Dendritic cell treated with granulocyte-macrophage colony-stimulating factor and Interleukin-4, amounts not matched to agents 40 ng/mL and 50 ng/mL, for 4 days (primary cell): ENCODE results near the gene RAPGEF1.
"Not testable (repeated sequence)": the region's sequence is repeated elsewhere in the genome, so short reads cannot be mapped to it uniquely, and the experiment has no call there.

ENCODE experiments used
- H3K27ac Mint-ChIP-seq: one replicate; pipeline ENCODE4 v1.8.0; 2022; ENCODE audit warnings: mild to moderate bottlenecking, mixed read lengths
- H3K27me3 Mint-ChIP-seq: one replicate; pipeline ENCODE4 v1.8.0; 2022; ENCODE audit warnings: mild to moderate bottlenecking, mixed read lengths
- H3K36me3 Mint-ChIP-seq: one replicate; pipeline ENCODE4 v1.8.0; 2022; ENCODE audit warnings: low read depth, mixed read lengths
- H3K4me1 Mint-ChIP-seq: one replicate; pipeline ENCODE4 v1.8.0; 2022; ENCODE audit warnings: low read depth, mixed read lengths
- H3K4me3 Mint-ChIP-seq: one replicate; pipeline ENCODE4 v1.8.0; 2022; ENCODE audit warnings: mild to moderate bottlenecking, moderate library complexity, mixed read lengths
- H3K9me3 Mint-ChIP-seq: one replicate; pipeline ENCODE4 v1.8.0; 2022; ENCODE audit warnings: mixed read lengths
- intact Hi-C: fragments of 100-400 bp; cut with micrococcal nuclease; formaldehyde crosslinking; loops from one replicate; pipeline ENCODE4 v1.15.0; 2022

RAPGEF1 gene

DNA sequence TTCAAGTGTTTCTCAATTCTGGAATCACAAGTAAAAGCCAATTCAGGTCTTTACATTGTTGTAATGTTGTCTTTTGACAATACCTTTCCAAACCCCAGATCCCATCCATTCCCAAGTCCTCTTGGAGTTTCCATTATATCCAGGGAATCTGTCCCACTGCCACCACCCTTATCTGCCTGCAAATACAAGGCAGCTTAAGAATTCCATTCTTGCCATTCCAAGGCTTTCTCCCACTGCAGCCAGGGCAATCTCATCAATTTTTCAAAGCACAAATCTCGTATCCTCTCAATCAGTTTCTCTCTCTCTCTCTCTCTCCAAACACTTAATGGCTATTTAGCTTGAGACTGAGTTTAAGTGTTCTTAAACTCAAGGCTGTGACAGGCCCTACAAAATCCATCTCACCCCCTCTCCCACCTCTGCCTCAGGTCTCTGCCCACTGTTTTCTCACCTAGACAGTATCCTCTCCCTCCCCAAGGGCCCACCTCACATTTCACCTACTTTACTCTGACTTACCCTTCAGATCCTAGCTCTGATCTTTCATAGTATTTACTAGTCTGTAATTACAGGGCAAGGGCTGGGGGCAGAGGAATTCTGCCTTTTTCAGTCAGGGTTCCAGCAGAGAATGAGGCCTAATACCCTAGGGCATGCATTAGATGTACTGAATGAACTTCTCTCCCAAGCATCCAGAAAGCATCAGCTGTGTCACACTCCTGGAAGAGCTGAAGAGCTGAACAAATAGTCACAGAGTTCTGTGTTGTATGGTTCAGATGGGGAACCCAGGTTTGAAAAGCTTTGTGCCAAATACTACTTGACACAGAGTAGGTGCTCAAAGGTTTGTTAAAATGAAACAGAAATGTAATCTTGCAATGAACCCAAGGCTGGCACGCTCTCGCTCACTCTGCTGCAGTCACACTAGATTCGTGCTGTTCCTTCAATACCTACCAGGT, 46.0 kb downstream of the RAPGEF1 start:
- Mint-ChIP-seq H3K36me3 (peaks cover 34% of the 10 kb centered on the region), H3K27ac (peak overlapping the region; percentile 17), H3K9me3 (no peaks in the 10 kb centered on the region), H3K27me3 (no peaks in the 10 kb centered on the region), H3K4me1 (peaks cover 87% of the 10 kb centered on the region), H3K4me3 (no peak overlapping the region)
- intact Hi-C loops, result no loop called here

- Mint-ChIP-seq H3K27me3 (no peaks in the 10 kb centered on the region), H3K4me1 (peaks cover 86% of the 10 kb centered on the region), H3K27ac (peak overlapping the region; percentile 17), H3K9me3 (no peaks in the 10 kb centered on the region), H3K36me3 (peaks cover 36% of the 10 kb centered on the region), H3K4me3 (no peak overlapping the region)
- intact Hi-C loops, result no loop called here
Measured at GRCh38 chr9:131692612-131693562, 47.0 kb downstream of the RAPGEF1 start.

DNA sequence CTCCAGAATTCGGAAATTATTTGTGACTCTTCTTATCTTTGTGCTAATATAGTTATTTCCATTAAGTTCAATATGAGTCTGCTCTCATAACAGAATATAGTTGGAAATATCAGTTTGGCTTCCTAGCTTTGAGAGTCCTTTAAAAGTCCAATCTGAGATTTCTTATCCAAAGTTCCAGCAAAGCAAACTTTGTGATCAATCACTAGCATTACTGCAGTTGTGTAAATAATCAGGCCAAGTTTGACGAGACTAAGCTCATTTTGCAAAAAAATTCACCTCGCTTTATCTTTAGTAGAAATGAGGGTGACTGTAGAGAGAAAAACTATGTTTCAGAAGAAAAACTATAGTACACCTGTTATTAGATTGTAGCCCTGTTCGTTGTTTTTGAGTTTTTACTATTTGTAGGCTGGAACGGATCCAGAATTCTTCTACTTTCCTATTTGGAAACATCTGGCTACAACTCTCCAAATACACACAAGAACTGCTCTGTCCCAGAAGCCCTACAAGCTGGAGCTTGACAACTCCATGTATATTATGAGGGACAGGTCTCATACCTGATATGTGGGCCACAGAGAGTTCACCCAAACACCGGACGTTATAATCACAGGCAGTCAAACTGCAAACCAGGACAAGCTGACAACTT, 47.8 kb downstream of the RAPGEF1 start:
- H3K9me3 Mint-ChIP-seq, result no peaks in the 10 kb centered on the region
- intact Hi-C loops, result no loop called here
- peaks cover 86% of the 10 kb centered on the region for H3K4me1 Mint-ChIP-seq
- H3K36me3 Mint-ChIP-seq, result peaks cover 36% of the 10 kb centered on the region
- no peak overlapping the region for H3K4me3 Mint-ChIP-seq
- no peak overlapping the region for H3K27ac Mint-ChIP-seq
- H3K27me3 Mint-ChIP-seq, result no peaks in the 10 kb centered on the region

GRCh38 chr9:131690941-131691573, 48.8 kb downstream of the RAPGEF1 start:
- no peak overlapping the region for H3K4me3 Mint-ChIP-seq
- no peaks in the 10 kb centered on the region for H3K9me3 Mint-ChIP-seq
- H3K27me3 Mint-ChIP-seq, result no peaks in the 10 kb centered on the region
- intact Hi-C loops, result no loop called here
- peaks cover 84% of the 10 kb centered on the region for H3K4me1 Mint-ChIP-seq
- peaks cover 42% of the 10 kb centered on the region for H3K36me3 Mint-ChIP-seq
- H3K27ac Mint-ChIP-seq, result peak overlapping the region; percentile 17

- peak overlapping the region; percentile 70 for H3K27ac Mint-ChIP-seq
- peaks cover 84% of the 10 kb centered on the region for H3K4me1 Mint-ChIP-seq
- peaks cover 42% of the 10 kb centered on the region for H3K36me3 Mint-ChIP-seq
- H3K4me3 Mint-ChIP-seq, result no peak overlapping the region
- no peaks in the 10 kb centered on the region for H3K9me3 Mint-ChIP-seq
- intact Hi-C loops, result no loop called here
- H3K27me3 Mint-ChIP-seq, result no peaks in the 10 kb centered on the region
Measured at GRCh38 chr9:131690462-131690861, 49.4 kb downstream of the RAPGEF1 start.

- H3K9me3 Mint-ChIP-seq, result no peaks in the 10 kb centered on the region
- H3K36me3 Mint-ChIP-seq, result peaks cover 41% of the 10 kb centered on the region
- intact Hi-C loops, result no loop called here
- no peak overlapping the region for H3K4me3 Mint-ChIP-seq
- H3K27ac Mint-ChIP-seq, result peak overlapping the region; percentile 59
- H3K27me3 Mint-ChIP-seq, result no peaks in the 10 kb centered on the region
- peaks cover 74% of the 10 kb centered on the region for H3K4me1 Mint-ChIP-seq
Measured at GRCh38 chr9:131688377-131688776, 51.5 kb downstream of the RAPGEF1 start.

- intact Hi-C loops, result no loop called here
- Mint-ChIP-seq H3K36me3 (peaks cover 55% of the 10 kb centered on the region), H3K9me3 (no peaks in the 10 kb centered on the region), H3K4me1 (peaks cover 73% of the 10 kb centered on the region), H3K27ac (no peak overlapping the region), H3K27me3 (no peaks in the 10 kb centered on the region), H3K4me3 (no peak overlapping the region)
Measured at GRCh38 chr9:131685753-131686706, 53.8 kb downstream of the RAPGEF1 start.

DNA sequence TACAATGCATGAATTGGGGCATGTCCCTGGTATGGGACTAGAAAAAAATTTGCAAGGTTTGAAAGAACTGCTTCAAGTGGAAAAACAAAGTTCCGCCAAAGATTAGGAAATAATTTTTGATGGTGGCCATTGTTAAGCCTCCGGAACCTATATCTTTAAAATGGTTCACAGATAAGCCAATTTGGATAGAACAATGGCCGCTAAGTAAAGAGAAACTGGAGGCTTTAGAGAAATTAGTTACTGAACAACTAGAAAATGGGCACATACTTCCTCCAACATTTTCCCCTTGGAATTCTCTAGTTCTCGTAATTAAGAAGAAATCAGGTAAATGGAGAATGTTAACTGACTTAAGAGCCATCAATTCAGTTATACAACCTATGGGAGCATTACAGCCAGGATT, 56.8 kb downstream of the RAPGEF1 start:
- H3K9me3 Mint-ChIP-seq, H3K4me3 Mint-ChIP-seq, H3K27ac Mint-ChIP-seq, H3K27me3 Mint-ChIP-seq, intact Hi-C loops: not testable (repeated sequence)
- H3K4me1 Mint-ChIP-seq, result peaks cover 82% of the 10 kb centered on the region
- H3K36me3 Mint-ChIP-seq, result peaks cover 68% of the 10 kb centered on the region

- peaks cover 68% of the 10 kb centered on the region for H3K36me3 Mint-ChIP-seq
- no peaks in the 10 kb centered on the region for H3K9me3 Mint-ChIP-seq
- H3K4me3 Mint-ChIP-seq, result no peak overlapping the region
- H3K27me3 Mint-ChIP-seq, result no peaks in the 10 kb centered on the region
- intact Hi-C loops, result no loop called here
- peak overlapping the region; percentile 71 for H3K27ac Mint-ChIP-seq
- H3K4me1 Mint-ChIP-seq, result peaks cover 82% of the 10 kb centered on the region
Measured at GRCh38 chr9:131682261-131682660, 57.6 kb downstream of the RAPGEF1 start.

DNA sequence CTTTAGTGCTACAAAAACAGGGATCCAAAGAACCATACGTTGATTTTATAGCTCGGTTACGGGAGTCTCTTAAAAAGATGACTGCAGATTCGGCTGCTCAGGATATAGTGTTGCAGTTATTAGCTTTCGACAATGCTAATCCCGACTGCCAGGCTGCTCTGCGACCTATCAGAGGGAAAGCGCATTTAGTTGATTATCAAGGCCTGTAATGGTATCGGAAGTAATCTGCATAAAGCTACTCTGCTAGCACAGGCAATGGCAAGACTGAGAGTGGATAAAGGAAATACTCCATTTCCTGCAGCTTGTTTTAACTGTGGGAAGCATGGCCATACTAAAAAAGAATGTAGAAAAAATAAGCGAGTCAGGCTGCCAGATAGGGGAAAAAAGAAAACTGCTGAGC, 58.0 kb downstream of the RAPGEF1 start:
- Mint-ChIP-seq H3K36me3 (peaks cover 69% of the 10 kb centered on the region), H3K4me1 (peaks cover 85% of the 10 kb centered on the region), H3K27ac (peak overlapping the region; percentile 71)
- intact Hi-C loops, H3K27me3 Mint-ChIP-seq, H3K9me3 Mint-ChIP-seq, H3K4me3 Mint-ChIP-seq: not testable (repeated sequence)

DNA sequence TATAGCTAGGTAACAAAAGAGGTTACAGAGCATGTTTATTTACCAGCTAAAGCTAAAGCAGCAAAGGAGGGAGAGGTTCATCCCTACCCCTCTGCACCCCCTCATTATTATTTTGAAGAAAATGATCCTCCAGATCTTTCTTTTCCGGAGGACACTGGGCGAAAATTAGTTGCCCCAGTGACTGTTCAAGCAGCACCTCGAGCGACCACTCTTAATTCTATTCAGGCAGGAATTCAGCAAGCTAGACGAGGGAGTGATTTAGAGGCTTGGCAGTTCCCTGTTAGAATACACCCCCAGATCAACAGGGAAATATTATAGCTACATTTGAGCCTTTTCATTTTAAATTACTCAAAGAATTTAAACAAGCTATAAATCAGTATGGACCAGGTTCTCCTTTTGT, 58.8 kb downstream of the RAPGEF1 start:
- Mint-ChIP-seq H3K36me3 (peaks cover 70% of the 10 kb centered on the region), H3K27ac (peak overlapping the region; percentile 79), H3K4me1 (peaks cover 86% of the 10 kb centered on the region)
- H3K9me3 Mint-ChIP-seq, H3K27me3 Mint-ChIP-seq, H3K4me3 Mint-ChIP-seq, intact Hi-C loops: not testable (repeated sequence)

DNA sequence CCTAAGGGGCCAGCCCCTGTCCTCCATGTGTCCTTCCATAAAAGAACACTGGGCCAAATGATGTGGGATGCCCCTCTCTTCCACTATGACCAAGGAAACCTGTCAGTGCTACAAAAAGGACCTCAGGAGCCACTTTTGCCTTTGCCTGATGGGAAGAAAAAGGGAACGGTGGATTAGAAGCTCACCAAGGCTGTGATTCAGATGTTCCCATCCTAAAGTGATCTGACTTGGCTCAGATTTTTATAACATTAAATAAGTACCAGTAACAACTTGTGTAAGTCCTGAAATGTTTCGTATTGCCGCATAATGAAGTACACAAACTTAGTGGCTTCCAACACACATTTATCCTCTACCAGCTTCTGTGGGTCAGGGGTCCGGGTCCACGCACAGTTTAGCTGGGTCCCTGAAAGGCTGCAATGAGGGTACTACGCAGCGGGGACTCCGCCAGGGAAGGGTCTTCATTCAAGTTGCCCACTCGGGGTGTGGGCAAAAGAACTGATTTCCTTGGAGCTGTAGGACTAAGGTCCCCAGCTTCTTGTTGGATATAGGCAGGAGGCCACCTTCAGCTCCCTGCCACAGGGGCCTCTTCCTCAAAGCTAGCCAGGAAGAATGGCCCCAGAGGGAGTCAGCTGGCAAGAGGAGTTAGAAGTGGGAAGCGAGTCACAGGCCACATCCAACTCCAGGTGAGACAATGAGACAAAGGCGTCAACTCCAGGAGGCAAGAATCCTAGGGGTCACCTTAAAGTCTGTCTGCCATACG, 60.4 kb downstream of the RAPGEF1 start:
- H3K9me3 Mint-ChIP-seq, result no peaks in the 10 kb centered on the region
- intact Hi-C loops, result loop anchor here (10.0 kb wide), 1 partner anchor 55 kb away; no protein-coding TSS in a partner anchor
- peak overlapping the region; percentile 79 for H3K27ac Mint-ChIP-seq
- H3K27me3 Mint-ChIP-seq, result no peaks in the 10 kb centered on the region
- H3K36me3 Mint-ChIP-seq, result peaks cover 68% of the 10 kb centered on the region
- H3K4me1 Mint-ChIP-seq, result peaks cover 87% of the 10 kb centered on the region
- H3K4me3 Mint-ChIP-seq, result no peak overlapping the region
